ENCODE data around the gene HNF1B. TPM values are rescaled to one million over a fixed set of nuclear protein-coding genes. Genes with fewer than 3 reads are reported as not detected.
A peak's percentile ranks its signal among the peaks of the same experiment; 100 is the strongest.

HNF1B gene
- total RNA-seq, 6 experiments from 2014 or later = 5.2 to 7.0 (median 5.7) TPM

DNA sequence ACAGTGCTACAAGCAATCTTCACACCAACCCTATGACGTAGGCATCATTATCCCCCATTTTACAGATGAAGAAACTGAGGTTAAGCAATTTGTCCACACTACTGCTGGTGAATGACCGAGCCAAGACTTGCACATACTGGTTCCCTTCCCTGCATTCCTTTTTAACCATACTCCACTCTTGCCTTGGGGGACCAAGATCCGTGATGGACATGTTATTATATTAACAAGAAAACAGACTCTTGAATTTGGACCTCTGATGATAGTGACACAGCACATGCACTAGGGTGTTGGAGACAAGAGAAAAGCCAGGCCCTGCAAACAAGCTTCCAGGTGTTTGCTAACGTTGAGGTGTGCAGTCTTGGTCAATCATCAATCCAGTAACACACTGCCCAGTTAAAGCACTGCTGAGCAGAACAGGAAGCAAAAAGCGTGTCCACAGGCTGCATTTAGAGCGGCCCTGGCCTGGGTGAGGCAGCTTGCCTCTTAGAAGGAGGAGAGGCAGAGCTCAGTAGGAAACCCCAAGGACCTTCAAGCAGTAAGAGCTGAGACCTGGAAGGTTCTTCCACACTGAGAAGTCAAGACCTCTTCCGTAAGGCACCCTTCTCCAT is 36.7 kb downstream of the HNF1B start:
- Histone ChIP-seq H3K27ac (peak overlapping the region; percentile 90 to 97 (median 92)), H3K4me3 (peak overlapping the region in 2 of 3 donors; percentile 12 to 28), H3K36me3 (no peaks in the 10 kb centered on the region), H3K27me3 (no peaks in the 10 kb centered on the region), H3K4me1 (peaks cover 0 to 50% (median 22%) of the 10 kb centered on the region in 4 donors), H3K9me3 (no peaks in the 10 kb centered on the region)
- peak; percentile 60 to 82 (median 76) for DNase-seq
- intact Hi-C loops (cut with DNase I) = no loop called here
- TF ChIP-seq POLR2A (IDR thresholded peaks at IDR 0.05) = peak; percentile 88
- TF ChIP-seq, protein P1, sequence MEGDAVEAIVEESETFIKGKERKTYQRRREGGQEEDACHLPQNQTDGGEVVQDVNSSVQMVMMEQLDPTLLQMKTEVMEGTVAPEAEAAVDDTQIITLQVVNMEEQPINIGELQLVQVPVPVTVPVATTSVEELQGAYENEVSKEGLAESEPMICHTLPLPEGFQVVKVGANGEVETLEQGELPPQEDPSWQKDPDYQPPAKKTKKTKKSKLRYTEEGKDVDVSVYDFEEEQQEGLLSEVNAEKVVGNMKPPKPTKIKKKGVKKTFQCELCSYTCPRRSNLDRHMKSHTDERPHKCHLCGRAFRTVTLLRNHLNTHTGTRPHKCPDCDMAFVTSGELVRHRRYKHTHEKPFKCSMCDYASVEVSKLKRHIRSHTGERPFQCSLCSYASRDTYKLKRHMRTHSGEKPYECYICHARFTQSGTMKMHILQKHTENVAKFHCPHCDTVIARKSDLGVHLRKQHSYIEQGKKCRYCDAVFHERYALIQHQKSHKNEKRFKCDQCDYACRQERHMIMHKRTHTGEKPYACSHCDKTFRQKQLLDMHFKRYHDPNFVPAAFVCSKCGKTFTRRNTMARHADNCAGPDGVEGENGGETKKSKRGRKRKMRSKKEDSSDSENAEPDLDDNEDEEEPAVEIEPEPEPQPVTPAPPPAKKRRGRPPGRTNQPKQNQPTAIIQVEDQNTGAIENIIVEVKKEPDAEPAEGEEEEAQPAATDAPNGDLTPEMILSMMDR (IDR thresholded peaks at IDR 0.05) = no peak
- peak; percentile 76 to 86 (median 81) for ATAC-seq
- WGBS (ENCODE audit: insufficient coverage, low coverage, low lambda C conversion rate, missing lambda C conversion rate) = 25% methylated on average over 7 of the region's 7 CpGs

DNA sequence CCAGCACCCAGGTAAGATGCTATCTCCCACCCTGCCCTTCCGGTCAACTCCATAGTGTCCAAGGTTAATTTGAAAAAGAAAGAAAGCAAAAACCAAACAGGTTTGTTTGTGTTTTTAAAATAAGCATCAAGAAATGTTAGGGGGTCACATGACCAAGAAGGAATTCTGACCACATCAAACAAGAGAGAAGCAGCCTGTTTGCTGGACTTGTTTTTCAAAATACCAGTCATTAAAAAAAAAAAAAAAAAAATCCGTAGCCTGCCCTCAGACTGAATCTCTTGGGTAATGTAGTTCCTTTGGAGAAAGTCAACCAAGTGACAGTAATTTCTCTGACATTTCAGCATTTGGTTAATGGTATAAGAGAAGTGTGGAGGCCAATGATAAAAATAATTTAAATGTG is 38.4 kb downstream of the HNF1B start:
- ATAC-seq = no peak
- H3K27ac ChIP-seq = no peak overlapping the region
- WGBS (ENCODE audit: insufficient coverage, low coverage, low lambda C conversion rate, missing lambda C conversion rate) = 78% methylated on average over 2 of the region's 2 CpGs
- H3K27me3 ChIP-seq = no peaks in the 10 kb centered on the region
- no peaks in the 10 kb centered on the region for H3K36me3 ChIP-seq
- no peak for DNase-seq
- H3K4me3 ChIP-seq = no peak overlapping the region
- intact Hi-C loops (cut with DNase I) = no loop called here
- no peak for TF ChIP-seq POLR2A (IDR thresholded peaks at IDR 0.05)
- TF ChIP-seq, protein P1 (IDR thresholded peaks at IDR 0.05) = no peak
- H3K9me3 ChIP-seq = no peaks in the 10 kb centered on the region
- H3K4me1 ChIP-seq = peaks cover 0 to 36% (median 15%) of the 10 kb centered on the region in 4 donors

DNA sequence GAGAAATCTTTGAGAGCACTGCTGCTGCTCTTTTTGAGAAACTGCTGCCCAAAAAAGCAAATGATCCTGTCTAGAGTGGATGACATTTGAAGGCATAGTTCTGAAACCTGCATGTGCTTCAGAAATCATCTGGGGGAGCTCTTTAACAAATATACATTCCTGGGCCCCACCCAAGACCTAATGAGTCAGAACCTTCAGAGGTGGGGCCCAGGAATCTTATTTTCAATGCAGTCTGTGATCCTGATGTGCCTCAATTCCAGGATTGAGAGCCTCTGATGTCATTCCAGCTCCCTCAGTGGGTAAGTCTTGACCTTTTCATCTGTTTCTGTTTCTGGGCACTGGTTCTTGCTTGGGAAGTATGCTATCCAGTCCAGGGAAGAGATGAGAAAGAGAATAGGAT is 42.3 kb downstream of the HNF1B start:
- Histone ChIP-seq H3K4me3 (no peak overlapping the region), H3K36me3 (peaks cover 0 to 6% (median 3%) of the 10 kb centered on the region in 4 donors), H3K27ac (no peak overlapping the region), H3K9me3 (no peaks in the 10 kb centered on the region), H3K27me3 (no peaks in the 10 kb centered on the region), H3K4me1 (peaks cover 0 to 14% (median under 1%) of the 10 kb centered on the region in 4 donors)
- intact Hi-C loops (cut with DNase I) = no loop called here
- DNase-seq = no peak
- TF ChIP-seq, protein P1 (IDR thresholded peaks at IDR 0.05) = no peak
- TF ChIP-seq POLR2A (IDR thresholded peaks at IDR 0.05) = no peak
- ATAC-seq = no peak

DNA sequence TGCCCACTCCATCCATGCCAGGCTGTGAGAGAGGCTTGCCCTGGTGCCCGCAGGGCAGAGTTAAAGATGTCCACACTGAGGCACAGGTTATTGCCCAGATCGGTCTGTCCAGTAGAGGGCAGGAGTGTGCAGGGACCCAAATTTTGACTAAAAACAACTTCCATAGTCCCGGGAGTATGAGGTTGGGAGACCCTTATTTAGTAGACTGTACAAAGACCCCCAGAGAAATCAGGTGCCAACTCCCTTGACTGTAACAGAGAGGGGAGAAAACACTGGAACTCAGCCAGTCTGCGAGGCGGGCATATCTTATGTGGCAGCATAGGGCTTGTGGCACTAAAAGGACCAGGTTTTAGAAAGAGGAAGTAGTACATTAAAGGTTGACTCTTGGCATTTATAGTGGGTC is 43.4 kb downstream of the HNF1B start:
- 9% methylated on average over 5 of the region's 5 CpGs for WGBS (ENCODE audit: insufficient coverage, low coverage, low lambda C conversion rate, missing lambda C conversion rate)
- Histone ChIP-seq H3K4me3 (no peak overlapping the region), H3K36me3 (peaks cover 0 to 6% (median 3%) of the 10 kb centered on the region in 4 donors), H3K9me3 (no peaks in the 10 kb centered on the region), H3K27me3 (no peaks in the 10 kb centered on the region), H3K27ac (no peak overlapping the region), H3K4me1 (peaks cover 0 to 10% (median 0%) of the 10 kb centered on the region in 4 donors)
- no peak for TF ChIP-seq POLR2A (IDR thresholded peaks at IDR 0.05)
- TF ChIP-seq, protein P1 (IDR thresholded peaks at IDR 0.05) = peak; percentile 72 to 85 (median 84)
- intact Hi-C loops (cut with DNase I) = no loop called here
- ATAC-seq (peak; percentile 68 to 95 (median 86)), DNase-seq (peak; percentile 48 to 71 (median 68))

Measured in right lobe of liver (tissue), 6 donors.